Stimulated activated CD8-positive, alpha-beta memory T cell treated with anti-CD3 and anti-CD28 coated beads, Interleukin-4, amount 100 ng/mL, for 1 hour (primary cell): ENCODE results near the gene BNIP5.
"Not testable (repeated sequence)": the region's sequence is repeated elsewhere in the genome, so short reads cannot be mapped to it uniquely, and the experiment has no call there.

ENCODE experiments used
- DNase-seq, 2 donors: peaks; one replicate each; pipeline ENCODE4 v3.0.0-alpha.2; 2020; ENCODE audit warnings: low read depth in 2 of 2, low spot score in 1 of 2

The BNIP5 gene

DNA sequence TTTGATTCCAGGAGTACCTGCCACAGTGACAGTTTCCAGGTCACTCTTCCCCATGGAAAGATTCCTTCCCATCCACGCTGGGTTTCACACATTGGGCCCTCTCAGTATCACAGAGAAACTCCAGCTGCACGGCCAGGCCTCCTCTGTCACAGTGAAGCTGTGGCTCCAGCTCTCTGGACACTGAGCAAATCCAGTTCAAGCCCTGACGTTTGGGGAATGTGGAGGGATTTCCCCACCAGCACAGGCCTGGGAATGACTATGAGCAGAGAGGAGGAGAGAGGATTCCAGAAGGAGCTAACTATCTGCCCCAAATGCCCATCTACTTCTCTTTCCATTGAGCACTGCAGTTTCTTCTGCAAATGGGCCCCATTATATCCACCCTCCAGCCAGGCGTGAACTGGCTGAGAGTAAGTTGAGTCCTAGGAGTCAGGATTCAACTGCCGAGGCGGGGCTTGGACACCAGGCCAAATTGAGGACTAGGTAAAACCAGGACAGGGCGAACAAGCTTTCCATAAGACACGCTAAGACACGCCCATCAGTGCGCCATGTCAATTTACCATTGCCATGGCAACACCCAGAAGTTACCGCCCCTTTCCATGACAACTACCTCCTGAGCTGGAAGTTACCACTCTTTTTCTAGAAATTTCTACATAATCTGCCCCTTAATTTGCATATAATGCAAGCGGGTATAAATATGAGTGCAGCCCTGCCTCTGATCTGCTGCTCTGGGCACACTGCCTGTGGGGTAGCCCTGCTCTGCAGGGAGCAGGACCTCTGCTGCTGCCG, 9.2 kb upstream of the BNIP5 start:
- no peak for DNase-seq

DNA sequence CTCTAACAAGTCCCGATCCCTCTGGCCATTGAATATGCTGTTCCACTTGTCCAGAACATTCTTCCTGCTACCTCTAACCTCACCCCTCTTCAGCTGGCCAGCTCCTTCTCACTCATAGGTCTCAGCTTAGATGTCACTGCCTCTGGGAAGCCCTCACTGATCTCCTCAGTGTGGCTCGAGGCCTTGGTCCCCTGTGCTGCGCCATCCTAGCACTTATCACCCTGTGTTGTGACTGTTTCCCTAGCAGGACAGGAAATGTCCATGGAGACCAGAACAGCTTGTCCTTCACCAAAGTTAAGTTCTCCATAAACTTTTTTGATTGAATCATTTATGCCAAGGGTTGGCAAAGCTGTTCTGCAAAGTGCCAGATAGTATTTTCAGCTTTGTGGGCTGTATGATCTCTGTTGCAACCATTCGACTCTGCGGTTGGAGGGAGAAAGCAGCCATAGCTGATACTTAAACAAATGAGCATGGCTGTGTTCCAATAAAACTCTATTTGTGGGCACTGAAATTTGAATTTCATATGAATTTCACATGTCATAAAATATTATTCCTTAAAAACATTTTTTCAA, 6.5 kb upstream of the BNIP5 start:
- no peak for DNase-seq

DNA sequence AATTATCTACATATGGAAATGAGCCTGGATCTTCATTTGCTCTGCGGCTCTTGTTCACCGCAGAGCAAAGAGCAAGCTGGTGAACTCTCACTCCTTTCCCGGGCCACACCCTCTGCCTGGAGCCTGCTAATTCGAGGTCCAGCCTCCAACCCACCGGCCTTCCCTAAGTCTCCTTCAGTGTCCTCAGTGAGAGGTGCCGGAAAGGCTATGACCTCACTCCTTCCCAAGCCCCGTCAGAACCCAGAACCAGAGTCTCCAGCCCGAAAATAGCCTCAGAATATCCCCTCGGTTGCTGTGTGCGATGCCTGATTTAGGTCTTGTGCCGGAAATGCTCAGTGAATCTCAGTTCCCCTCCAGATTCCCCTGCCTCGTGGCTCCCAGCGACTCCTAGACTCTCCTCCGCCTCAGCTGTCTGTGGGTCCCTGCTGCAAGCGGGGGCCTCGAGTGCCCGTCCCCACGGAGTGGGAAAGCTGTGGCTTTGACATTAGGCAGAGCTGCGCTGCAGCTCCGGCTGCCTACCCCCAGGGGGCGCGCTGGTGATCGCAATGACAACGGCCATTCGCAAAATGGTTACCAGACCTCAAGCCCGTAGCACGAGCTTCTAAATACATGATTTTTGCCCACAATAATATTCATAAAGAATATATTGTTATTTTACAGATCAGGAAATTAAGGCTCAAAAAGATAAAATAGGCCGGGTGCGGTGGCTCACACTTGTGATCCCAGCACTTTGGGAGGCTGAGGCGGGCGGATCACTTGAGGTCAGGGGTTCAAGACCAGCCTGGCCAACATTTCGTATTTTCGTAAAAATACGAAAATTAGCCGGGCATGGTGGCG, 4.1 kb upstream of the BNIP5 start:
- peak; percentile 28 to 45 for DNase-seq

DNA sequence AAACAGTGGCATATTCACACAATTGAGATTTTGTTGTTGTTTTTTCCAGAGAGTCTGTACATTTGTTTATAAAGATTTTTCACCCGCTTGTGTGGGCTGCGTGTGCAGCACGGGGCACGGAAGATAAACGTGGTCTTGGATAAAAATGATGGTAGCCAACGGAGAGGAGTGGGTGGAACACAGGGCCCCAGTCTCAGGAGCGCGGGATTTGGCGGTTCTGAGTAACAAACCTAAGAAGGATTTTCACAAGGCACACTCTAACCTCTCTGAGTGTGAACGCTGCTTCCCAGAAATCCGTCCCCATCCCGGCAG, 3.6 kb upstream of the BNIP5 start:
- no peak for DNase-seq

DNA sequence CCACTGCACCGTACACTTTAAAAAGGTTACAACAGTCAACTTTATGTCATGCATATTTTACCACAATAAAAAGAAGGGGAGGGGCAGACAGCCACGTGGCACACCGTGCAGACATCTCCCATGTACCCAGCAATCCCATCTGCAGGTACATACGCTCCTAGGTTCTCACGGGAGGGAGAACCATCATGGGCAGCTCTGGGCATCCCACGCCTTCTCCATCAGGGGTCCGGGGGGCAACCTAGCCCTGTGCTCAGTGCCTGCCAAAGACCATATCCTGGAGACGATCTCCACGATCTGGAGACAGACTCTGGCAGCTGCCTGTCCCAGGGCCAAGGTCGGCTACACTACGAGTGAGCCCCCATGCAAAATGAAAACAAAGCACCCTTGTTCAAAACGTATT, 2.5 kb upstream of the BNIP5 start:
- DNase-seq = no peak

DNA sequence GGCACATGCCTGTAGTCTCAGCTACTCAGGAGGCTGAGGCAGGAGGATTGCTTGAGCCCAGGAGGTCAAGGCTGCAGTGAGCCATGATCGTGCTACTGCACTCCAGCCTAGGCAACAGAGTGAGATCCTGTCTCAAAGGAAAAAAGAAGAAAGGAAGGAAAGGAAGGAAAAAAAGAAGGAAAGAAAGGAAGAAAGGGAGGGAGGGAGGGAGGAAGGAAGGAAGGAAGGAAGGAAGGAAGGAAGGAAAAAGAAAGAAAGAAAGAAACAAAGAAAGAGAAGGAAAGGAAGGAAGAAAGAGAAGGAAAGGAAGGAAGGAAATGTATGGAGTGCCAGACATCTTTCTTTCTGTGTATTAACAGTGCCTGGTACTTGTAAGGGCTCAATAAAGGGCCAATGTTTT, 1.5 kb upstream of the BNIP5 start:
- not testable (repeated sequence) for DNase-seq

DNA sequence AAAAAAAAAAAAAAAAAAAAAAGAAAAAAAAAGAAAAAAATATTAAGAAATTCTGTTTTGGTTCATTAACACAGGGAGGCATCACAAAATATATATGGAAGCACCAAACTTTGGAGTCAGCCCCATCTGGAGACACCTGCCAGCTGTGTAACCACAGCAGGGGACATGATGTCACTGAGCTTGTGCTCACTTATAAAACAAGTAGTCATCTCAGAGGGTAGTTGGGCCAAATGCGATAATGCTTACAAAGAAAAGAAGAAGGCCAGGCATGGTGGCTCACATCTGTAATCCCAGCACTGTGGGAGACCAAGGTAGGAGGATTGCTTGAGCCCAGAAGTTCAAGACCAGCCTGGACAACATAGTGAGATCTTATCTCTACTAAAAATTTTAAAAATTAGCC, 1.1 kb upstream of the BNIP5 start:
- no peak for DNase-seq

DNA sequence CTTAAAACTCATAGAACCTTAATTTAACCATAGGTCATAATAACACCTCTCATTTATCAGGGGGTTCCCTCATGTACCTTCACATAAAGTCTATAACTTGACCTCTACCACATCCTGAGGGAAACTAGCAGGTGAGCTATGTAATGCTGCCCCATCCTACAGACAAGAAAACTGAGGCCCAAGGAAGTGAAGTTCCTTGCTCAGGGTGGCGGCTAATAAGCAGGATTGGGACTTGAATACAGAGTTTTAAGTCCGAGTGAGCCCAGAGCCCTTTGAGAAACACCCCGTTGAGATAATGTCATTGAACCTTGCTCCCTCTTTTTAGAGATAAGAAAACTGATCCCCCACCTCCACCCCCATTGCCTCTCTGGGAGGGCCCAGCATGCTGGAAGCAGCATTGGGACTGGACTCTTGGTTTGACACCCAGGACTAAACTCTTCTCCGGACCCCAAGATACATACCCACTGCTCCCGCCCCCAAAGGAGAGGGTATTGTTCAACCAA, 429 bp downstream of the BNIP5 start:
- no peak for DNase-seq

DNA sequence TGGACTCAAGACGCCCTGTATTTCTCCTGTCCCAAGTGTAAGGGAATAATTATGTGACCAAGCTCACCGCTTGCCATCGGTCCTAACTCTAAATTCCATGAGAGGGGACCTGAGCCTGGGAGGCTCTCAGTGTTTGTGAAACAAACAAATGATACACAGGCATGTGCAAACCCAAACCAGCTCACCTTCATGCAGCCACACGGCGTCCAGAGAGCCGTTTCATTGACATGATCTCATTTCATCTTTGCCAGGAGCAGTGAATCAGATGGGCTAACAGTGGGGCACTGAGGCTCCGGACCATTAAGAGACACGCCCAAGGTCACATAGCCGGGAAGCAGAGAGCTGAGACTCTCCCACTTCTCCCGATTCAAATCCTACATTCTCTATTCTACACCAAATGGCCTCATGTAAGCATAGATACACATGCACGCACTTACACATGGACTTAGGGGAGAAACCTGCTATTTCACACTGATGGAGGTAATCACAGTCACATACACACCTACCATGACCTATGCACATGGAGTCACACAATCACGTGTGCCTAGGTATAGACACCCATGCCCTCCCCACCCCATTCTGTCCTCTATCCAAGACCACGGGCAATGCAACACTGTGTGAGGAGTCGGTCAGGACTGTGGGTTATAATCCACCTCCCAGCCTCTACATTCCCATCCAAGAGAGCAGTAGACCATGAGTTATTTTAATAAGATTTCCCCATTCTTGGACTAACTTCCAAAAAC, 1.1 kb downstream of the BNIP5 start:
- no peak for DNase-seq

DNA sequence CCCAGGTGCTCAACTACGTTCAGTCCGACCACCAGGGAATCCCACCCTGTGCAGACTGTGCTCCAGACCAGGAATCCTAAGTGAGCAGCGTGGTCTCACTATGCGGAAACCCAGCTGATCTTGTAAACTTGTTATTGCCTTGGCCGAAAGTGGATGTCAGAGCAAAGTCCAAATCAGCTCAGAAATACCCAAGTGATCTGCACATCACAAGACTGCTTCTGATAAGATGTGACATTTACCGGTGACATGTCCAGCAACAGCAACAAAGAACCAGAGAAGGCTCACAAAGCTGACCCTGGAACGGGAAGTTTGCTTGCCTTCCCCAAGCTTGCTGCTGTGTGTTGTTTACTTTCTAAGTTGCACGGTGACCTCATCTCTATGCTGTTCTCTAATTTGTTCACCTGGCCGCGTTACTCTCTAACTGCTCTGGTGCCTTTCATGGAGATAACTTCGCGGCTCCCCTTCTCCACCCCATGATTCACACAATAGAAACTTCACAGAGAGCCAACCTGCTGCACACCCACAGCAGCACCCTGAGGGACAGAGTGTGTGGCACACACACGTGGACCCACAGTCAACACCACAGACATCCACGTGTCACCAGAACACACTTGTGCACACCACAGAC, 1.7 kb downstream of the BNIP5 start:
- DNase-seq = no peak

DNA sequence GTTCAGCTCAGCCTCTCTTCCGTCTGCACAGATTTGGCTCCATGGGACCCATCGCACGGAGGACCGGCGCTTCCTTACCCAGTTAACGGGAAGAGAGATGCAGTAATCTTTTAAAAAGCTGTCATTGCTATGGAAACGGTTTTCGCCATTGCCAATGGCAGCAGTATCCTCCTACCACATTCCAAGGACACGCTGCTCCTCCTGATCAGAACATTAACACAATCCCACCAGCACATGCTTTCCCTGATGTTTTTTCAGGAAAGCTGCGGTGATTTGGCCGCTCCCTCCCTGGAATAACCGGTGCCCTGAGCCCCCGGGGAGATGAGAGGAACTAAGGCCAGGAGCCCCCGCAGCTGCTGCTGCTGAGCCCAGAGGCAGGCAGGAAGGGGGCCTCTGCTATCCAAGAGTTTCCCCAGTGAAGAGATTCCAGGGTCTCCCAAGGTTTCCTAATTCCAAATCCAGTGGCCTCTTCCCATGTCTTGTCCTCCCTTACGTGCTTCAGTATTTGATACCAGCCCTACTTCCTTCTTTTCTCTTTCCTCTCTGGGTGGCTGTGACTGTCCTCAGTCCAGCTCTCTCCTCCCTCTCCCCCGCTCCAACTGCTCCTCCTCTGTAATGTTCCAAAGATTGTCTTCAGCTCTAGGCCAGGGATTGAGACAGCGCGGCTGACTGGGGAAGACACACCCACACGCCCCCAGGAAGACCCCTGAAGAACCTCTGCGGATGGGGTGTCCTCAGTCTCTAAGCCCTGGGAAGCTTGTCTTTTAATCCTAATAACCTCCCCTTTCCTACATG, 2.6 kb downstream of the BNIP5 start:
- no peak for DNase-seq

DNA sequence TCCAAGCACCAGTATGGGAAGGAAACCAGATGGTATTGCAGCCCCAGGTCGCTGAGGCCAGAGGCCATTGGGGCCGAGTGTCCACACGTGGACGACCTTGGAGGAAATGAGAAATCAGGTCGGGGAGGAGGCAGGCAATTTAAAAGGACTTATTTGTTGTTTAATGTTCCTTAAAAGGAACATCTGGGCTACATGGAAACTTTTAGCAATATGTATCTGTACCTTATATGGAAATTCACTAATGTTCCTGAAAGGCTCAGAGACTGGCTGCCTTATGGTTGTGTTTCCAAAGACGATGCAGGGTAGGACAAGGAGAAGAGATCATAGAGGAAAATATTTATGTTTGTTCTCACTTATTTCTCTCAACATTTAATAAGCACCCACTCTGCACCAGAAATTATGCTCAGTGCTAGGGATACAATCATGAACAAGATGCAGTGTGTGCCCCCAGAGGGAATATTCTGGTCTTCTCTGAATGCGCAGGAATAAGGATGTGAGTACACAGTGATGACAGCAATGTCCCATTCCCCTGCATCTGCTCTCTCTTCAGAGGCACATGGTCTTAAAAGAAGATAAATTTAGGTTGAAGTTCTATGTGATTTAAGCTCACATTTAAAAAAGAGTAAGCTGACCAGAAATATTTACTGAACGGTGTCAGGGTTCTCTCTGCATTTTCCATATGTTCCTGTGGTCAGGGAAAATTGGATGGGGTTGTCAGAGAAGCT, 3.4 kb downstream of the BNIP5 start:
- no peak for DNase-seq

DNA sequence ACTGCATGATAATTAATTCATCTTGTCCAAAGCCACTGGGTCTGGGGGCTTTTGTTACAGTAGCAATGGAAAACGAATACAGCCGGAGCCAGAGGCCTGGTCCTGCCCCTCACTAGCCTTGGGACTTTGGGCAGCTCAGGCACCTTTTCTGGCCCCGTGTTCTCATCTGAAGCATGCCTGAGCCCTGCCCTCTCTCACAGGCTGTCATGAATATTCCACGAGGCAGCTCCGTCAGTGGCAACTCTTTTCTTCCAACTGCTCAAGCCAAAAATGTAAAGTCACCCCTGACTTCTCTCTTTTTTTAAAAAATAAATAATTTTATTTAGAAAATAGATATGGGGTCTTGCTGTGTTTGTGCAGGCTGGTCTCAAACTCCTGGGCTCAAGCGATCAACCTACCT, 5.3 kb downstream of the BNIP5 start:
- no peak for DNase-seq

DNA sequence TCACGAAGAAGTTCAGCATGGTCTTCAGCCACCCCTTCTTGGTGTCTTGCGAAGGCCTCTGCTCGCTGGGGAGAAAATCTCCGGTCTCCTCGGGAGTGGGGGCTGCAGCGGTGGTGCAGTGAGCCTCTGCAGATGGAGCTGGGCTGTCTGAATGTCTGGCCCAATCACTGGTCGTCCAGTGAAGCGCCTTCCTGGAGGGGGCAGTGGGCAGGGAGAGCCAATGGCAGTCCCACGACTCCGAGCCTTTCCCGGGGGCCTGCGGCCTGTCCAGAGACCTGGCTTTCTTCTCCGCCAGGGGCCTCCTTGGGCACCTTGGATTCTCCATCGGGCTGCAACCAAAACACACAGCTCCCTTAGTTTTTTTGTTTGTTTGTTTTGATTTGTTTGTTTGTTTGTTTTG, 6.3 kb downstream of the BNIP5 start:
- no peak for DNase-seq

DNA sequence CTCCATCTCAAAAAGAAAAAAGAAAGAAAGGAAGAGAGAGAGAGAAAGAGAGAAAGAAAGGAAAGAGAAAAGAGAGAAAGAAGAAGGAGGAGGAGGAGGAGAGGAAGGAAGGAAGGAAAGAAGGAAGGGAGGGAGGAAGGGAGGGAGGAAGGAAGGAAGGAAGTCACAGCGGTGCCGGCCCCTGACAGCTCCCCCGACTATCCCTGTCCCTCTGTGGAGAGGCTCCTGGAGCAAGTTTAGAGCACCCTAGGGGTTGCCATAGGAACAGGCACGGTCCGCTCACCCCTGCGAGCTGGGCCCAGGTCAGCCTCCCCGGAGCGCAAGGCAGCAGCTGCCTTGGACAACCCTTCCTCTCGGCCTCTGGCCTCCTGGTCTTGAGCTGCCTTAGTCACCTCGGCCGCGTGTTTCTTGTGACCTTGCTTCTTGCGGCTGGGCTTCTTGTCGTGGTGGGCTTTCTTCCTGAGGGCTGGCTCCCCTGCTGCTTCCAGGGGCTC, 6.8 kb downstream of the BNIP5 start:
- no peak for DNase-seq

DNA sequence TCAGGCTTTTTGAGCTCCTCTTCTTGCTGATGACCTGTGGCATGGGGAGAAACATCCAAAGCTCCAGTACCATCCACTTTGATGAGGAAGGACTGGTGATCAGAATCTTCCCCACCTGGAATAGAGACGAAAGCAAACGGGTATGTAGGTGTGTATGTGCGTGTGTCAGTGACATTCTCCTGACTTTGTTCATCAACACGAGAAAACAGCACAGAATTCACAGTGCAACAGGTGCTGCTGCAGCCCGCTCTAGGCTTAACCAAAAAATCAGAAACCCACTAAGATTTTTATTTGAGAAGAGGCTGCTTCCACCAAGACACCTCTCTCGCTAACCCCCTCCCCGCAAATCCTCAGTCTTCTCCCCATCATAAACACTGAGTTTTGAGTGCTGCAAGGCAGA, 8.1 kb downstream of the BNIP5 start:
- DNase-seq = no peak

DNA sequence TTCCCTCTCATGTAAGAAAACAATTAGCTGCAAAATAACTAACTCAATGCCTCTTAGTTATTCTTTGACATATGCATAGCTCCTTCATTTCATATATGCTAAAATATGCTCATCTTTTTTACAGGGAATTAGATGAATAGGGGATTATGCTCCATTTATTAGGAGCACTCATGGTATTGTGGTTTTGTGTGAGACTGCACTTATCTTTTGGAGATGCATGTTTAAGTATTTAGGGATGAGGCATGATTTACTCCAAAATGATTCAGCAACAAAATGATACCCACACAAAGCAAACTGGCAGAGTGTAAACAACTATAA, 8.8 kb downstream of the BNIP5 start:
- DNase-seq = no peak

DNA sequence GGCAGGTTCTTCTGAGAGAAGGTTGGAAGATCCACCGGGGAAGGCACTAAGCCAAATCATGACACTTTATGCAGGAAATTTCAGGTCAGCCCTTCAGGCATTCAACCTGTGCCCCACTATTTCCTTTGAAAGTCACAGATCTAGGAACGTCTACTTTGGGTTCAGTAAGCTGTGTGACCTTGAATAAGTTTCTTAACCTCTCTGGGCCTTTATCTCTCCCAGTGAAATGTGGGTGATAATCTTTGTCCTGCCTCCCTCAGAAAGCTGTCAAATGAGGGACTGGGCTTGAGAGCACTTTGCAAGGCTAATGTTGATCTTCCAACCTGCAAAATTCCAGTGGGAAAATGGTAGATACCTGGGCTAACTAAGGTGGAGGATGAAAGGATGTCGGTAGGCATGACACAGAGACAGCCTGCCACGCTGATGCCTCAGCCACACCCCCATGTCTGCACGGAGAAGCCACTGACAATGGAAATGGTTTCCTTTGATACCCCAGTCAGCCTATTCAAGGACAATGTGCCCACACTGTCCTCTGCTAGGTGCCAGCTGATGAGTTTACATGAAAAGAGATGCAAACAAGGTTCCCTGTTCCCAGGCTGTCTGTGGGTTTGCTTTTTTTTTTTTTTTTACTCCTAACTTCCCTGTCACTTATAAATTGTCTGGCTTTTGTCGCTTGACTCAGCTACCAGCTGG, 9.3 kb downstream of the BNIP5 start:
- no peak for DNase-seq
